CD4-positive, alpha-beta T cell treated with Interleukin-17A for 4 hours (primary cell): ENCODE results near the gene BCAS4.
A peak's percentile ranks its signal among the peaks of the same experiment; 100 is the strongest.
"Not testable (repeated sequence)": the region's sequence is repeated elsewhere in the genome, so short reads cannot be mapped to it uniquely, and the experiment has no call there.

ENCODE experiments used
- DNase-seq: peaks from one replicate; pipeline ENCODE4 v3.0.0-alpha.2; 2020; ENCODE audit warnings: mixed read lengths

BCAS4 gene

GRCh38 chr20:50879649-50880550, 85.0 kb downstream of the BCAS4 start:
- no peak for DNase-seq

DNA sequence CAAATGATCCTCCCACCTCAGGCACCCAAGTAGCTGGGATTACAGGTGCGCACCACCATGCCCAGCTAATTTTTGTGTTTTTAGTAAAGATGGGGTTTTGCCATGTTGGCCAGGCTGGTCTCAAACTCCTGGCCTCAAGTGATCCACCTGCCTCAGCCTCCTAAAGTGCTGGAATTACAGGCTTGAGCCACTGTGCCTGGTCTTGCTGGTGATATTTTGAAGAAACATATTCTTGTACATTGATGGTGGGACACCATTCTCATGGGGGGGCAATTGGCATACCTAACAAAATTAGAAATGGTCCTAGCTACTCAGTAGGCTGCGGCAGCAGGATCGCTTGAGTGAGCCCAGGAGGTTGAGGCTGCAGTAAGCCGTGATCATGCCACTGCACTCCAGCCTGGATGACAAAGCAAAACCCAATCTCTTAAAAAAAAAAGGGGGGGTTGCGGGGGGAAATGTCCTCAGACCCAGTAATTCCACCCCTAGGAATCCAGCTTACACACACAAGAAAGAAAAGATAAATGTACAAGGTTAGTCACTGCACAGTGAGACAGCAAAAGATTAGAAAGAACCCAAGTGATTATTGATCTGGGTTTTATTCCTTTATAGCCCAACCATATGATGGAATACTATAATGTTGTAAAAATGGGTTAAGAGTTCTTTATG, 87.0 kb downstream of the BCAS4 start:
- DNase-seq, result not testable (repeated sequence)

DNA sequence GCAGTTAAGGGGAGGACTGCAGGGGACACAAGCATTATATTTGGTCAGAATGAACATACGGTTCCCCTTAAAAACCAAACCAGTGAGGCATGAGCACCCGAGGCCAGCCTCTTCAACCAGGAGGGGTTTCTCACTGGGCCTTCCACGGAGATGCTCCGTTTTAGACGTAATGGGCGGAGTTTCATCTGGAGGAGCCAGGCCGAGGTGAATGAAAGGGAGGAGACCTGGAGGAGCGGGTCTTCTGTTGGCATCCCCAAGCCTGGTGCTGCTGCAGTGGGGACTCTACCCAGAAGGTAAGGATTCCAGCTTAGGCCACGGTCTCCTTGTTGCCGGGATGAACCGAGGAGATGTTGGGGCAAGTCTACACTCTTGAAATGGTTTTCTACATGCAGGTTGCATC, 89.0 kb downstream of the BCAS4 start:
- DNase-seq, result no peak

- DNase-seq, result no peak
Observed at GRCh38 chr20:50885068-50885467, 90.2 kb downstream of the BCAS4 start.

DNA sequence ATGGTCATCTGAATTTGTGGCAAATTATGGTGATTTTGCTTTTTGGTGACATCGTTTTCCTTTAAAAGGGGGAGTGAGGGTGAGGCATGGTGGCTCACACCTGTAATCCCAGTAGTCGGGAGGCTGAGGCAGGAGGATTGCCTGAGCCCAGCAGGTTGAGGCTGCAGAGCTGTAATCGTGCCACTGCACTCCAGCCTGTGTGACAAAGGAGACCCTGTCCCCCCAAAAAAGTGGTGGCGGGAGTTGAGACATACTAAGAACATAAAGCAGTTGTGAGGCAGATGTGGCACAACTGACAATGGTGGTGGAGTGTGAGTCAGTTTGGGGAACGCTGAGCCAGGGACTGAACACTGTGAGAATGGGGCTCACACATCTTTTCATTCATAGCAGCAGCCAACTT, 90.9 kb downstream of the BCAS4 start:
- no peak for DNase-seq

- DNase-seq, result no peak
Observed at GRCh38 chr20:50886184-50886790, 91.4 kb downstream of the BCAS4 start.

DNA sequence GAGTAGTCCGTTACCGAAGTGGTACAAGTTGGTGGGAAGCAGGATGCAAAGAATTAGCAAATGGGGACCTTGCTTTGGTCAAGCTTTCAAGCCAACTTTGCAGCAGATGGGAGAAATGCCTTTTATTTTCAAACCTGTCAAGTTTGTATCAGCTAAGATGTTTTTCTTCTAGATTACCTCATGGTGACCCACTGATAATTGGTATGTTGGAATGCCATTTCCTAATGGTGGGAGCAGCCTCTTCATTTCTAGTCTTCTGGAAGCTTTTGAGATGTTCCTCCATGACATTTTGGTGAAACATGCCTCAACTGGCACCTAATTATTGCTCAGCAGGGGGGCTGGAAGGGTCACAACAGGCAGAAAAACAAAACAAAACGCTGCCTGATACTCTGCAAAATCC, 92.7 kb downstream of the BCAS4 start:
- no peak for DNase-seq

GRCh38 chr20:50891138-50891537, 96.3 kb downstream of the BCAS4 start:
- DNase-seq, result no peak

- DNase-seq, result no peak
Observed at GRCh38 chr20:50892394-50892793, 97.5 kb downstream of the BCAS4 start.

DNA sequence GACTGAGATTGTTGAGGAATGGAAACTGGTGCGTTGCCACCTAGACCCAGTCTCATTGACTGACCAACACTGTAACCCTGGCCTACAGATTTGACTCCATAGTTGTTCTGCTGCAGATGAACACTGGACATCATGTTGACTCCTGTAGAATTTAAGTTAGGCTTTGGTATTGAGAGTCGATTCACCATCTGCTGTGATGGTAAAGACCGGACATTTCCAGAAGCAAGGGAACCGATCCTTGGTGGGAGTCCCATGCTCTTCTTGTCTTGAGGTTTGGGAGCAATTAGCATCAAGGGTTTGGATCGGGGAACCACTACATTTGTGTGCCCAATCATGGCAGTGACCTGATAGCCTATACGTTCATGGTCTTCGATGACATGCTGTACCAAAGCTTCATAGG, 98.8 kb downstream of the BCAS4 start:
- DNase-seq, result no peak

- DNase-seq, result no peak
Observed at GRCh38 chr20:50895111-50895830, 100.4 kb downstream of the BCAS4 start.

- no peak for DNase-seq
Observed at GRCh38 chr20:50898475-50898874, 103.6 kb downstream of the BCAS4 start.

DNA sequence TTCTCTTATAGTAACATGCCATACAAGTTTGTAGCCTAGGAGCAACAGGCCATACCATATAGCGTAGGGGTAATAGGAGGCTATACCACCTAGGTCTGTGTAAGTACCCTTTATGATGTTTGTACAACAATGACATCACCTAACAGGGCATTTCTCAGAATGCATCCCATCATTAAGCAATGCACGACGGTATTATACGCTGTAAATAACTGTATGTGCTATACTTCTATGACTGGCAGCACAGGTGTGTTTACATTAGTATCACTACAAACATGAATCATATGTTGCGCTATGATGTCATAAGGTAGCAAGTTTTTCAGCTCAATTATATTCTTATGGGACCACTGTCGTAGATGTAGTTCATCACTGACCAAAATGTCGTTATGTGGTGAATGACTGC, 105.4 kb downstream of the BCAS4 start:
- no peak for DNase-seq

GRCh38 chr20:50901301-50901700, 106.4 kb downstream of the BCAS4 start:
- DNase-seq, result no peak

GRCh38 chr20:50903353-50904051, 108.6 kb downstream of the BCAS4 start:
- no peak for DNase-seq

- DNase-seq, result no peak
Observed at GRCh38 chr20:50904067-50904570, 109.3 kb downstream of the BCAS4 start.

GRCh38 chr20:50909413-50909812, 114.6 kb downstream of the BCAS4 start:
- DNase-seq, result no peak

DNA sequence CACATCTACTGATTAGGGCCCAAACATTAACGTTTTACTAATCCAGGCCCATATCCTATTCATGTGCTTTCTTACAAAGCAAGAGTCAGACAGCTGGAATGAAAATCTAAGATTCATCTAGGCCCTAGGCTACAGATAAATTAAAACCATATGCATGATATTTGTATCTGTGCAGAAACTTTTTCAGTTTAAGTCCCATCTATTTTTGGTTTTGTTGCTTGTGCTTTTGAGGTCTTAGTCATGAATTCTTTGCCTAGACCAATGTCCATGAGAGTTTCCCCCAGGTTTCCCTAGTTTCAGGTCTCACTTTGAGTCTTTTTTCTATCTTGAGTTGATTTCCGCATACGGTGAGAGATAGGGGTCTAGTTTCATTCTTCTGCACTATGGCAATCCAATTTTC, 116.2 kb downstream of the BCAS4 start:
- no peak for DNase-seq

DNA sequence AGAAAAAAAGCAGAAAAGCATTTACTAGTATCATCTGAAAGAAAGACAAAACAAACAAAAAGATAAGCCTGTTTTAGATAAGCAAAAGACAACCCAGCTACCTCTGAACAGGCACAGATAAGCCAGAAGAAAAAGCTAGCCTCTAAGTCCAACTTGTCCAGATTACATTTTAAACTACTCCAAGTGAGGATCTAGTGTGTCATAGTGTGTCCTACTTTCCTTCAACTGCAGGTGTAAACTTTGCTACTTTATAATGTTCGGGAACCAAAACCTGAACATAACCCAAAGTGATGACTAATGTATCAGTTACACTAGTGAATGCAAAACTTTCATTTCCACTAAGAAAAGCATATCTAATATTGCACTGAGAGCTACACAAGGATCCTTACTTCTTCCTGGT, 116.9 kb downstream of the BCAS4 start:
- no peak for DNase-seq

- peak; percentile 28 for DNase-seq
Observed at GRCh38 chr20:50913690-50914375, 119.0 kb downstream of the BCAS4 start.

- DNase-seq, result no peak
Observed at GRCh38 chr20:50915424-50915823, 120.6 kb downstream of the BCAS4 start.

DNA sequence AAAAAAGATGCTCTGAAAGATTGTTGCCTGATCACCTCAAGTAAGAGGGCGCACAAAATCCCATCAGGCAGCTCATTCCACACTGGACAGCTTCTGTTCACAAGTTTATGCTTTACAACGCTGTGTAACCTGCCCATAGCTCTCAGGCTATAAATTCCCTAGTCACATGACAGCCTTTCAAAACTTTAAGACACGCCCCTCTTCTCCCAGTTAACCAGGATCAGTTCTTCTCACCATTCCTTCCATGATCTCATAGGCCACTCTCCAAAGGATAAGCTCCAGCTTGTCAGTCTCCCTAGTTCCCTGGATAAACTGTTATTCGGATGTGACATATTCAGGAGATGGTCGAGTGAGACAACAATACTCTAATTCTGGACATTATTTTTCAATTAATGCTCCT, 121.4 kb downstream of the BCAS4 start:
- no peak for DNase-seq
